ENCODE data around the gene SURF6. TPM values are rescaled to one million over a fixed set of nuclear protein-coding genes. Genes with fewer than 3 reads are reported as not detected.

Gene SURF6
- total RNA-seq, 2 experiments from 2014 or later, result 16.9 to 18.2 TPM

GRCh38 chr9:133367778-133368177 lies 31.8 kb upstream of the SURF6 start:
- peak overlapping the region; percentile 96 for H3K27ac Mint-ChIP-seq
- CTCF ChIA-PET, result interaction anchor here (1.0 to 1.1 kb wide), 2 partner anchors 8 to 12 kb away, joined by 3 to 10 read pairs; partner anchors contain the start of genes SURF1 and SURF2
- no peaks in the 10 kb centered on the region for H3K9me3 Mint-ChIP-seq
- no peak overlapping the region for H3K4me3 Mint-ChIP-seq
- peaks cover 61% of the 10 kb centered on the region for H3K4me1 Mint-ChIP-seq (ENCODE audit: low read depth)
- POLR2A ChIA-PET, result interaction anchor here (14.2 kb wide), 1 partner anchor 13 kb away, joined by 381 read pairs; the partner anchor contains the start of genes MED22, RPL7A, SURF1 and SURF2
- peaks cover 88% of the 10 kb centered on the region for H3K36me3 Mint-ChIP-seq
- no peak for DNase-seq
- intact Hi-C loops (cut with micrococcal nuclease), result no loop called here
- H3K27me3 Mint-ChIP-seq, result no peaks in the 10 kb centered on the region

GRCh38 chr9:133367221-133367620 lies 31.2 kb upstream of the SURF6 start:
- no peak overlapping the region for H3K27ac Mint-ChIP-seq
- H3K4me1 Mint-ChIP-seq (ENCODE audit: low read depth), result peaks cover 56% of the 10 kb centered on the region

GRCh38 chr9:133366435-133366834 lies 30.4 kb upstream of the SURF6 start:
- Mint-ChIP-seq H3K27ac (no peak overlapping the region), H3K4me3 (no peak overlapping the region), H3K9me3 (no peaks in the 10 kb centered on the region), H3K36me3 (peaks cover 87% of the 10 kb centered on the region), H3K4me1 (ENCODE audit: low read depth) (peaks cover 55% of the 10 kb centered on the region), H3K27me3 (no peaks in the 10 kb centered on the region)
- ChIA-PET CTCF (interaction anchor here (1.1 to 1.4 kb wide), 2 partner anchors 11 to 120 kb away, joined by 3 read pairs; partner anchors contain the start of gene SURF1), POLR2A (interaction anchor here (1.0 to 14.2 kb wide), 2 partner anchors 12 to 19 kb away, joined by 4 to 381 read pairs; partner anchors contain the start of genes MED22, RPL7A, SURF1 and SURF2)
- intact Hi-C loops (cut with micrococcal nuclease), result no loop called here
- DNase-seq, result no peak

More at GRCh38 chr9:133367221-133367620, 31.2 kb upstream of the SURF6 start:
- DNase-seq, result no peak
- Mint-ChIP-seq H3K9me3 (no peaks in the 10 kb centered on the region), H3K27me3 (no peaks in the 10 kb centered on the region), H3K4me3 (no peak overlapping the region), H3K36me3 (peaks cover 87% of the 10 kb centered on the region)
- intact Hi-C loops (cut with micrococcal nuclease), result no loop called here
- CTCF ChIA-PET, result no interaction called here
- POLR2A ChIA-PET, result interaction anchor here (14.2 kb wide), 1 partner anchor 13 kb away, joined by 381 read pairs; the partner anchor contains the start of genes MED22, RPL7A, SURF1 and SURF2

- H3K4me1 Mint-ChIP-seq (ENCODE audit: low read depth), result peaks cover 53% of the 10 kb centered on the region
- POLR2A ChIA-PET, result interaction anchor here (1.7 to 14.2 kb wide), 2 partner anchors 8 to 10 kb away, joined by 7 to 381 read pairs; partner anchors contain the start of genes MED22, RPL7A, SURF1 and SURF2
- H3K36me3 Mint-ChIP-seq, result peaks cover 68% of the 10 kb centered on the region
- no peaks in the 10 kb centered on the region for H3K9me3 Mint-ChIP-seq
- no peak overlapping the region for H3K27ac Mint-ChIP-seq
- CTCF ChIA-PET, result interaction anchor here (1.1 kb wide), 1 partner anchor 8 kb away, joined by 4 read pairs; no protein-coding TSS in a partner anchor
- DNase-seq, result no peak
- no peak overlapping the region for H3K4me3 Mint-ChIP-seq
- intact Hi-C loops (cut with micrococcal nuclease), result no loop called here
- H3K27me3 Mint-ChIP-seq, result no peaks in the 10 kb centered on the region
These were observed 26.5 kb upstream of the SURF6 start for GRCh38 chr9:133362359-133363044.

GRCh38 chr9:133361507-133362092 lies 25.6 kb upstream of the SURF6 start:
- intact Hi-C loops (cut with micrococcal nuclease), result no loop called here
- ChIA-PET CTCF (interaction anchor here (7.6 kb wide), 1 partner anchor 10 kb away, joined by 69 read pairs; no protein-coding TSS in a partner anchor), POLR2A (interaction anchor here (14.0 to 14.2 kb wide), 2 partner anchors 7 kb away, joined by 381 read pairs; partner anchors contain the start of genes MED22, RPL7A, SURF1 and SURF2)
- H3K4me1 Mint-ChIP-seq (ENCODE audit: low read depth), result peaks cover 55% of the 10 kb centered on the region
- DNase-seq, result no peak
- peaks cover 60% of the 10 kb centered on the region for H3K36me3 Mint-ChIP-seq
- H3K27me3 Mint-ChIP-seq, result no peaks in the 10 kb centered on the region
- H3K4me3 Mint-ChIP-seq, result no peak overlapping the region
- H3K27ac Mint-ChIP-seq, result peak overlapping the region; percentile 85
- H3K9me3 Mint-ChIP-seq, result no peaks in the 10 kb centered on the region

GRCh38 chr9:133360400-133361393 lies 24.7 kb upstream of the SURF6 start:
- Mint-ChIP-seq H3K36me3 (peaks cover 52% of the 10 kb centered on the region), H3K27ac (peak overlapping the region; percentile 85), H3K27me3 (no peaks in the 10 kb centered on the region), H3K4me1 (ENCODE audit: low read depth) (peaks cover 49% of the 10 kb centered on the region), H3K4me3 (no peak overlapping the region), H3K9me3 (no peaks in the 10 kb centered on the region)
- ChIA-PET CTCF (interaction anchor here (0.6 to 7.6 kb wide), 4 partner anchors 8 to 30 kb away, joined by 4 to 69 read pairs (median 8); no protein-coding TSS in a partner anchor), POLR2A (interaction anchor here (1.4 to 14.0 kb wide), 4 partner anchors 8 to 14 kb away, joined by 4 to 381 read pairs (median 7); partner anchors contain the start of genes MED22 and RPL7A)
- intact Hi-C loops (cut with micrococcal nuclease), result no loop called here
- peak; percentile 48 for DNase-seq

GRCh38 chr9:133359399-133360175 lies 23.6 kb upstream of the SURF6 start:
- Mint-ChIP-seq H3K27ac (peak overlapping the region; percentile 65), H3K36me3 (peaks cover 42% of the 10 kb centered on the region), H3K9me3 (no peaks in the 10 kb centered on the region)

GRCh38 chr9:133357656-133358055 lies 21.7 kb upstream of the SURF6 start:
- Mint-ChIP-seq H3K4me1 (ENCODE audit: low read depth) (peaks cover 59% of the 10 kb centered on the region), H3K27ac (peak overlapping the region; percentile 39), H3K27me3 (no peaks in the 10 kb centered on the region), H3K9me3 (no peaks in the 10 kb centered on the region), H3K4me3 (peak overlapping the region; percentile 76), H3K36me3 (peaks cover 29% of the 10 kb centered on the region)
- ChIA-PET POLR2A (interaction anchor here (2.6 to 14.0 kb wide), 2 partner anchors 9 to 11 kb away, joined by 21 to 381 read pairs; partner anchors contain the start of genes MED22 and RPL7A), CTCF (interaction anchor here (0.8 to 7.6 kb wide), 3 partner anchors 14 to 47 kb away, joined by 3 to 69 read pairs (median 4); no protein-coding TSS in a partner anchor)
- intact Hi-C loops (cut with micrococcal nuclease), result loop anchor here (10.0 kb wide), 2 partner anchors 47 to 127 kb away; no protein-coding TSS in a partner anchor
- DNase-seq, result no peak

More at GRCh38 chr9:133359399-133360175, 23.6 kb upstream of the SURF6 start:
- intact Hi-C loops (cut with micrococcal nuclease), result loop anchor here (10.0 kb wide), 2 partner anchors 45 to 125 kb away; no protein-coding TSS in a partner anchor
- ChIA-PET CTCF (interaction anchor here (0.8 to 7.6 kb wide), 5 partner anchors 9 to 14 kb away, joined by 3 to 69 read pairs (median 7); partner anchors contain the start of genes MED22 and RPL7A), POLR2A (interaction anchor here (0.6 to 14.0 kb wide), 6 partner anchors 9 to 183 kb away, joined by 3 to 381 read pairs (median 5); partner anchors contain the start of genes MED22 and RPL7A)
- DNase-seq, result peak; percentile 56
- Mint-ChIP-seq H3K4me1 (ENCODE audit: low read depth) (peaks cover 59% of the 10 kb centered on the region), H3K27me3 (no peaks in the 10 kb centered on the region), H3K4me3 (no peak overlapping the region)

- Mint-ChIP-seq H3K4me3 (peak within 1 kb of the TSS; percentile 84), H3K27me3 (no peaks in the 10 kb centered on the region), H3K4me1 (ENCODE audit: low read depth) (peaks cover 53% of the 10 kb centered on the region), H3K36me3 (peaks cover 29% of the 10 kb centered on the region), H3K27ac (peak within 1 kb of the TSS; percentile 81), H3K9me3 (no peaks in the 10 kb centered on the region)
- peak; percentile 93 for DNase-seq
- POLR2A ChIA-PET, result interaction anchor here (2.6 to 14.0 kb wide), 2 partner anchors 8 to 12 kb away, joined by 21 to 381 read pairs; partner anchors contain the start of genes MED22 and RPL7A
- intact Hi-C loops (cut with micrococcal nuclease), result loop anchor here (1.0 to 10.0 kb wide), 4 partner anchors 8 to 128 kb away; partner anchors contain the start of genes MED22 and RPL7A
- CTCF ChIA-PET, result interaction anchor here (0.9 to 7.6 kb wide), 6 partner anchors 10 to 48 kb away, joined by 3 to 69 read pairs (median 3); no protein-coding TSS in a partner anchor
These were observed 20.6 kb upstream of the SURF6 start, which contains the start of the genes SURF1 and SURF2 for GRCh38 chr9:133356391-133357091. TSS of gene SURF1 (minus strand) at chr9:133356487. CDS start at chr9:133356453, 34 bp downstream. TSS of gene SURF2 (plus strand) at chr9:133356550. CDS start at chr9:133356593, 43 bp downstream.

All from activated CD4-positive, alpha-beta memory T cell treated with anti-CD3 and anti-CD28 coated beads for 36 hours (primary cell).